H54 (cell line): ENCODE results near the gene XCL2.

Experiments
- DNase-seq: peaks from one replicate; pipeline ENCODE4 v3.0.0; 2011; ENCODE audit warnings: low spot score, mixed read lengths; ENCODE audit not compliant: insufficient read length
- FAIRE-seq: peaks from 3 replicates; lab custom pipeline; 2011; peaks lifted over from hg19 to GRCh38; lab: Jason Lieb, UNC
- POLR2A ChIP-seq: IDR thresholded peaks from 2 replicates; pipeline ENCODE4 v1.6.1; 2011; ENCODE audit warnings: low read depth, mild to moderate bottlenecking, low read length

The XCL2 gene

GRCh38 chr1:168572633-168573032 is 28.8 kb upstream of the XCL2 start:
- no peak for TF ChIP-seq POLR2A
- FAIRE-seq (no peak), DNase-seq (no peak)

DNA sequence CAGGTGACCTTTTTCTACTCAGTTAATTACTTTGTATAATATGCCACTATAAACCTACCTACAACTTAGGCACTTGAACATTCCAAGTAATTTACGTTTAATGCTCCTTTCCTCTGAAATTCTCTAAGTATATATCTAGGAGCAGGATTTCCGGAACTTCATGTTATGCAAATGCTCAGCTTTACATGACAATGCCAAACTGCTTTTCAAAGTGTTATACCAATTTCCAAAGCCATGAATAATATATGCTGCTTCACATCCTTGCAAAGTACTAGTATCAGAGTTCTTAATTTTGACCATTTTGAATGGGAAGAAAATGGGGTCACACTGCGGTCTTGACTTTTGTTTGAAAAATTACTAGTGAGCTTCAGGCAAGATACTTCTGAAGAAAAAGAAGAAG is 26.9 kb upstream of the XCL2 start:
- no peak for TF ChIP-seq POLR2A
- DNase-seq (no peak), FAIRE-seq (no peak)

DNA sequence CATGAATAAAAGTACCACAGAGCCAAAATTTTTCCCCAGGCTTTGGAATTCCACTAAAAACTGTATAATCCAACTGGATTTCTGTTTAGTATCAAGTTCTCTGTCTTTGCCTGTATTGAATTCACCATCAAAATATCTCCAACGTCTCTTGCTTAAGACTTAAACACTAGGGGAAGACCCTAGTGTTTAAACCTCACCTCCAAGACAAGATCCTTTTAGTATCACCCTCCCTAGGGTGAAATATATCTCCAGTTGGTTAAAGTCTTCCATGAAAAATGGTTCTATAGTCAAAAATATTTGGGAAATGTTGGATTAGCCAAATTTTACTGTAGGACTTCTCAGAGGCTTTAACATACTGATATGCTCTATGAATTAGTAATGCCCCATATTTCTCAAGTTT is 24.5 kb upstream of the XCL2 start:
- FAIRE-seq: no peak
- TF ChIP-seq POLR2A: no peak
- no peak for DNase-seq

- FAIRE-seq: no peak
- TF ChIP-seq POLR2A: no peak
Observed at GRCh38 chr1:168567568-168567967, 23.8 kb upstream of the XCL2 start.

DNA sequence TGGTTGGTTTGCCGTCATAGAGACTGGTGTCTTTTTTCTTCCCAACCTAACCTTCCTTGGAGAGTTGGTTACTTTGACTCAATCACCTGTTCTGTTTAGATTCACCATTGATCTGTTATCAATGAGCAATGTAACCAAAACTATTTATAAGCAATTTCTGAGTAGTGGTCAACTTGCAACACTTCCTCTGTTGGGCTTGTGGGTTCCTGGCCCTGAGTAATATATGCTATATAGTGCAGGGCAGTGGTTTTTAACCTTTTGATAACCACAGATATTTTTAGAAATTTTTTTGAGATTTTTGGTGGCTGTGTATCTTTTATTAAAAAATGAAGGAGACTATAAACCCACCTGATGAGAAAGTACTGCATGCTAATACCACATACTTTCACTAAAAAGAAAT is 23.2 kb upstream of the XCL2 start:
- FAIRE-seq: no peak
- TF ChIP-seq POLR2A: no peak
- no peak for DNase-seq

More at GRCh38 chr1:168567568-168567967, 23.8 kb upstream of the XCL2 start:
- DNase-seq: no peak

DNA sequence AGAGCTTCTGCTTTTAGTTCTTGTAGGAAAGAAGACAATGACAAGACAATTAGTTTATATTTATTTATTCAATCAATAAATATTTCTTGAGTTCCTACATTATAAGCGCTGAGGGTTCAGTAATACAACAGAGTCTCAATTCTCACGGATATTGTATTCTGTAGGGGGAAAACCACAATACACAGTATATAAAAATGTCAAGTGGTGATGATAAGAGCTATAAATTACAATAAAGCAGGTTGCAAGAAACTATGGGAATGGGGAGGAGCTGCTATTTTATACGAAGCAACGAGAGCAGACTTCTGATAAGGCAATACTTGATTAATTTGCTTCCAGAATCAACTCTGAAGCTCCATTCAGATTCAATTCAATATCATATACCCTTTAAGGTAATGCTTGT is 22.0 kb upstream of the XCL2 start:
- FAIRE-seq (no peak), DNase-seq (no peak)
- no peak for TF ChIP-seq POLR2A

DNA sequence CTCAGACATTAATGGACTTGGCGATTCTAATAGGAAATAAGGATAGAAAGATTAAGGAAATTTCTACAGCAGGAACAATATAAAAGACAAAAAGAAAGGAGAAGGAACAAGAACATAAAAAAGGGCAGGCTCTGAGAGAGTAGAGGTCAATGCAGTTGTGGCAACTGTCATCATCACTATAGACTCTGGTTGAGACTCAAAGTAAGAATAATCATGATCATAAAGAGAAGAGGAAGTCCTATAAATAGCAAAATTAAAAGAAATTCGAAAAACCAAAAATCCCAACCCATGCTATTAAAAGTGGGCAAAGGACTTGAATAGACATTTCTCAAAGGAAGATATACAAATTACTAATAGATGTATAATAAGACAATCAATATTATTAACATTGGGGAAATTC is 18.2 kb upstream of the XCL2 start:
- TF ChIP-seq POLR2A: no peak
- FAIRE-seq (no peak), DNase-seq (no peak)

DNA sequence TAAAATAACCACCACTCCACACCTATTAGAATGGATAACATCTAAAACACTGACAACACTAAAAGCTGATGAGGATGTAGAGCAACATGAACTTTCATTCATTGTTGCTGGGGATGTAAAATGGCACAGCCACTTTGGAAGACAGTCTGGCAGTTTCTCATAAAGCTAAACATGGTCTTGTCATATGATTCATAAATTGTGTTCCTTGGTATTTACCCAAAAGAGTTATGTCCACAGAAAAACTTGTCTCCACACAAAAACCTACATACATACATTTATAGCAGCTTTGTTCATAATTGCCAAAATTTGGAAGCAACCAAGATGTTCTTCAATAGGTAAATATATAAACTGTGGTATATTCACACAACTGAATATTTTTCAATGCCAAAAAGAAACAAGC is 16.6 kb upstream of the XCL2 start:
- FAIRE-seq (no peak), DNase-seq (no peak)
- TF ChIP-seq POLR2A: no peak

- FAIRE-seq (no peak), DNase-seq (no peak)
- TF ChIP-seq POLR2A: no peak
Observed at GRCh38 chr1:168556647-168557046, 12.8 kb upstream of the XCL2 start.

GRCh38 chr1:168555508-168556046 is 11.8 kb upstream of the XCL2 start:
- FAIRE-seq (no peak), DNase-seq (no peak)
- no peak for TF ChIP-seq POLR2A

GRCh38 chr1:168554603-168555483 is 11.0 kb upstream of the XCL2 start:
- no peak for TF ChIP-seq POLR2A
- DNase-seq: no peak
- no peak for FAIRE-seq

DNA sequence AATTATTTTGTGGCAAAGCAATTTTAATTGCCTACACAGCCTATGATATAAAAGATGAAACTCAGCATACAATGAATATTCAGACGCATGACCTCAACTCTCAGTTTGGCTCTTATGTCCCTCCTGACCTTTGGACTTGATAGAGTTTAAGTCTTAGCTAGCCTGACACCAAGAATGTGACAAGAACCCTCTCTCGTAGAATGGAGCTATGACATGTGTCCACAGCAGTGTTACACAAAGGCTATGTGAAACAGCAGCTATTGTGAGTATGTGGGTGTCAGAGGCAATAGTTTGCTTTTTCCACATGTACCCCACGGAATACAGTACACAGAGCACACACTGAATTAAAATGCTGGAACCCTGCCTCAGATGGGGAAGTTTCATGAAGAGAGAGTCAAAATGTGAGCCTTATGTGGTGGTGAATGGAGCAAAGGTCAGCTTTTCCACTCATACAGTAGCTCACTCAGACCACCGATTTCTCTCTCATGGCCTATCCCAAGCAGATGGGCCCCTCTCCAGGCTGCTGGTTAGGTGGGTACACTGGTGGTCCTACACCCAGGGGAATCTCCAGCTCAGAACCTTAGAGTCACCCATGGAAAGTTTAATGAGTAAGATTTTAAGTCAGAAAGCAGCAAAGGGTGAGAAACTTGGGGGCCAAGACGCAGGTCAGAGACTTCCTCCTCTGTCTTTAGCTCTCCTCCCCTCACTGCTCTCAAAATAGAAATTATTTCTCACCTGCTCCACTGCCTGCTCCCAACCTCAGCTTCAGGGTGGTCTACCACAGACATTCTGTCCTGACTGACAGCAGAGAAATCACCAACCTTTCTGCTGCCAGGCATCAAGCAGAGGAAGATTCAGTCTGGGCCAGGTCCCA is 10.1 kb upstream of the XCL2 start:
- FAIRE-seq: no peak
- no peak for DNase-seq
- TF ChIP-seq POLR2A: no peak

- DNase-seq (no peak), FAIRE-seq (no peak)
- TF ChIP-seq POLR2A: no peak
Observed at GRCh38 chr1:168552961-168553360, 9.2 kb upstream of the XCL2 start.

GRCh38 chr1:168551688-168552087 is 7.9 kb upstream of the XCL2 start:
- DNase-seq: no peak
- TF ChIP-seq POLR2A: no peak
- no peak for FAIRE-seq
